Muscle layer of colon (tissue), 2 donors: ENCODE data around the gene SHISA4.
"Not testable (repeated sequence)": the region's sequence is repeated elsewhere in the genome, so short reads cannot be mapped to it uniquely, and the experiment has no call there.

Source experiments
- H3K27ac ChIP-seq: one replicate; pipeline ENCODE4 v1.7.0; 2013; ENCODE audit warnings: low read depth, mild to moderate bottlenecking, low read length, moderate library complexity
- H3K27me3 ChIP-seq, 2 donors: one replicate each; pipeline ENCODE4 v1.7.0; 2013; ENCODE audit warnings: low read length in 2 of 2, mild to moderate bottlenecking in 2 of 2; ENCODE audit not compliant: insufficient read depth in 2 of 2, control insufficient read depth in 1 of 2
- H3K36me3 ChIP-seq: one replicate; pipeline ENCODE4 v1.7.0; 2013; ENCODE audit warnings: mild to moderate bottlenecking, low read length; ENCODE audit not compliant: insufficient read depth
- H3K4me1 ChIP-seq: one replicate; pipeline ENCODE4 v1.7.0; 2013; ENCODE audit warnings: mild to moderate bottlenecking, low read length; ENCODE audit not compliant: insufficient read depth
- H3K4me3 ChIP-seq, 2 donors: one replicate each; pipeline ENCODE4 v1.7.0; 2013; ENCODE audit warnings: low read length in 2 of 2, low read depth in 1 of 2, mild to moderate bottlenecking in 1 of 2, moderate library complexity in 1 of 2
- H3K9ac ChIP-seq: one replicate; pipeline ENCODE4 v1.7.0; 2013; ENCODE audit warnings: low read length
- H3K9me3 ChIP-seq: one replicate; pipeline ENCODE4 v1.7.0; 2013; ENCODE audit warnings: mild to moderate bottlenecking, low read length
- donor health status: abdominal sarcoma.
- donor health status: Adenocarcinoma of cecum.

Gene SHISA4

DNA sequence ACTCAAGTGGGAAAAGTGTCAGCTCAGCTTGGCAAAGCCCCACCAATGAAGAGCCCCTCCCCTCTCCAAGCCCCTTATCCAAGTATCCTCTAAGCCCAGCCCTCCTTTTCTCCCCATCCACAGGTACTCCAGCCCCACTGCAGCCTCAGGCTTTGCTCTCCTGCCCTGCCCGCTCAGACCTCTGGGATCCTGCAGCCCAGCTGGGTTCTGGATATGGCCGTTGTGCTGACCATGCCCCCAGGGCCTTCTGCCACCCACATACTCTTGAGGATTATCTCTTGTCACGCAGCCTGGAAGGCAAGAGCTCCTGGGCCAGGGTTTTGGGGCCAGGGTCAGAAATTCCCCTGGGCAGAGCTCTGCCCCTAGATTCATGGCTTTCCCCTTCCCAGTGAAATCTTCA is 4.7 kb downstream of the SHISA4 start:
- no peak overlapping the region for H3K4me3 ChIP-seq

DNA sequence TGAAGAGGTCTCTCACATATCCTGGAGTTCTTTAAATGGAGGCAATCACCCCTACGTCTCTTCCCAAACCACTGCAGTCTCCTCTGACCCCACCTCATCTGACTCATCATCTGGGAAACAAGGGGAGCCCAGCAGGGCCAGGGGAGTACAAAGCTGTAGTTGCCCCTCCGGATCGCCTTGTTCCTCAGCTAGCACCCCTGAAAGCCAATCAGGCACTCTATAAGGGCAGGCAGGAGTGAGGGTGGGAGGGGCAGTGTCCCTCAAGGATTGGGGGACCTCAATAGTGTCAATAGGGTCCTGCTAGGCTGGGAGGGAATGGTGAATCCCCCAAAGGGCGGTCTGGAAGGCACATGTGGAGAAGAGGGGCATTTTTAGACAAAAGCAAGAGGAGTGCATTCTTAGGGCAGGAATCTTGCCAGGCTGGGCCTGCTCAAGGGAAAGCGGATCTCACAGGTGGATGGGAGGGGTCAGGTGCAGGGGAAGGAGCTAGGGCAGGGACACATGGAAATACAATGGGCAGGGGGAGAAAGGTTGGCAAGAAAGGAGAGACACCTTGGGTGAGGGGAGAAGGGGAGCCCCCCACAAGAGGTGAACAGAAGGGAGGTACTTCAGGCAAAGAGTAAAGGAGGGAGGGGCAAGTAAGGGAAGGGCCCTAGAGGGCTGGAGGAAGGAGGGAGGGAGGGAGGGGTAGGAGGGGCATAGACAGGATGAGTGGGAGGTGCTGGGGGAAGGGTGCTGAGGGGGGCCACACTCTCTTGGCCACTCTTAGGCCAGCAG is 5.8 kb downstream of the SHISA4 start:
- H3K4me1 ChIP-seq = peaks cover 57% of the 10 kb centered on the region
- H3K9me3 ChIP-seq = no peaks in the 10 kb centered on the region
- H3K27me3 ChIP-seq = no peaks in the 10 kb centered on the region
- peak overlapping the region; percentile 37 for H3K27ac ChIP-seq
- H3K36me3 ChIP-seq = peaks cover 25% of the 10 kb centered on the region
- no peak overlapping the region for H3K9ac ChIP-seq
- H3K4me3 ChIP-seq = no peak overlapping the region

More for the DNA sequence above, 4.7 kb downstream of the SHISA4 start:
- H3K9me3 ChIP-seq = no peaks in the 10 kb centered on the region
- peaks cover 15% of the 10 kb centered on the region for H3K36me3 ChIP-seq
- no peaks in the 10 kb centered on the region for H3K27me3 ChIP-seq
- H3K9ac ChIP-seq = no peak overlapping the region
- H3K4me1 ChIP-seq = peaks cover 52% of the 10 kb centered on the region
- no peak overlapping the region for H3K27ac ChIP-seq

DNA sequence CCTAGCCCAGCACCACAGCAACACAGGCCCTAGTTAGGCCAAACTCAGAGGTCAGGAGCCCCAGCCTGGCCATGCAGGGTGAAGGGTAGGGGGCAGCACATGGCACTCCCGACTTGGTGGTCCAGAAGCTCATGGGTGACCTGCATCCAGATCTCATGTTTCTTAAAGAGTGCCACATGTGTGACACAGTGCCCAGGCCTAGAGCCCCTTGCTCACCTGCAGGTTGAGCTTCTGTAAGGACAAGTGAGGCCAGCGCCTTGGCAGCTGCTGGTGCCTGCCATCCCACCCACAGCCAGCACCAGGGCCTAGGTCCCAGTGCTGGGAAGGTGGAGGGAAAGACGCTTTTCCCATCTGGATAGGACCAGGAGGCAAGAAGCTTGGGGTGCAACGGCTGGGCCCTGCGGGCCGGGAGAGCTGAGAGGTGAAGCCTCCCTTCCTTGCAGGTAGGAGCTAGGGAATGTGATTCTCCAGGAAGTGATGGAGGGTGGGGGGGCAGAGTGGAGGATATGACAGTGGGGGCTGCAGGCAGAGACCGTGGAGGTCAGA is 6.5 kb downstream of the SHISA4 start:
- Histone ChIP-seq H3K4me3 (no peak overlapping the region), H3K4me1 (peaks cover 59% of the 10 kb centered on the region), H3K36me3 (peaks cover 32% of the 10 kb centered on the region), H3K27me3 (no peaks in the 10 kb centered on the region), H3K9ac (no peak overlapping the region), H3K27ac (no peak overlapping the region), H3K9me3 (no peaks in the 10 kb centered on the region)

DNA sequence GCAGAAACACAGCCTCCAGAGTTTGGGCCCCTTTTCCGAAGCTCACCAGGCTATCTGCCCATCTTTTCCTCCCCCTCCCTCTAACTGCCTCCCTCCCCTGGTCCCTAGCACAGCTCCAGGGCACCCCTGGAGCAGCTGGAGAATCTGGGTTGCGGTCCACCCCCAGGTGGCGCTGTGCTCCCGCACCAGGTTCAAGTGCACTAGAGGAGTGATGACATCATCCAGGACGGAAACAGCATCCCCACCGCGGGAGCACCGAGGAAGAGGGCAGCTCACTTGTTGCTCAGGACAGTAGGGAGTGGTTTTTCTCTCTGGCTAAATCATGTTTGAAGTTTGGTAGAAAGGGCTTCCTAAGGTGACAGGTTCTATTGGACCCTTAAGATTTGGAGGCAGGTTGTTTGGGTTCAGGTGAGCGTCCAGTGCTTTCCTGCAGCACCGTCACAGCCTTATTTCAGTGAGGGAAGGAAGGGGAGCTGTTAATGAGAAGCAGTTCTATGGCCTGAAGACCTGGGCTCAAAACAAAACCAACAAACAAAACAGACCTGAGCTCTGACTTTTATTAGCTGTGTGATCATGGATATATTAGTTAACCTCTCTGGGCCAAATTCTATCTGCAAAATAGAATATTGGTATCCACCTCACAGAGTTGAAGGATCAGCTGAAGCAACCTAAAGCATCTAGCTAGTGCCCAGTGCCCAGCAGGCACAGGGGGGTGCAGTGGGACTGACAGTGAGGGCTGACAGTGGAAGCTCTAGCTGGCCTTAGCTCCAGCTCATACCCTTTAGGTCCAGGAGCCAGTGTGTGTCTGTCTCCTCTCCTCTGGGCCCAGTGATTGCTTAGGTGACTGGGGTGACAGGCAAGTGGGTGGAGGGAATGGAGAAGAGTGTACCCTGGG is 7.5 kb downstream of the SHISA4 start:
- peak overlapping the region; percentile 16 for H3K9ac ChIP-seq
- H3K27me3 ChIP-seq = no peaks in the 10 kb centered on the region
- peak overlapping the region; percentile 62 for H3K27ac ChIP-seq
- no peak overlapping the region for H3K4me3 ChIP-seq
- H3K9me3 ChIP-seq = no peaks in the 10 kb centered on the region
- H3K4me1 ChIP-seq = peaks cover 68% of the 10 kb centered on the region
- H3K36me3 ChIP-seq = peaks cover 38% of the 10 kb centered on the region

DNA sequence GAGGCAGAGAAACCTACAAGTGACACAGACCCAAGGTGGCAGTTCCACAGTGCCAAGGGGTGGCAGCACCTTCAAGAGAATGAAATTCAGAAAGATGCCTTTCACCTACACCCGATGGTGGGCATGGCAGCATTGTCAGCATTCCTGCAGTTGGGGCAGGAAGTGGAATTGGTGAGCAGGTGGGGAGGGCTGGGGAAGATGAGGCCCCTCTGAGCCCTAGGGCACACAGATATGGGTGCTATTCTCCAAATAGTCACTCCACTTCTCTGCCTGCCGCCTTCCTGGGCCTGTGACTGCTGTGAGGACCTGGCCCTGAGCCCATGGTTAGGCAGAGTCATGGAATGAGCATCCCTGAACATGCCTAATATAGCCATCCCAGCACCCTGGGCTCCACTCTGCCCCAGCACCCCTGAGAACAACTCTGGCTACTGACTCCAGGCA is 8.3 kb downstream of the SHISA4 start:
- peaks cover 69% of the 10 kb centered on the region for H3K4me1 ChIP-seq
- peak overlapping the region; percentile 68 for H3K27ac ChIP-seq
- H3K9me3 ChIP-seq = no peaks in the 10 kb centered on the region
- peaks cover 38% of the 10 kb centered on the region for H3K36me3 ChIP-seq
- H3K9ac ChIP-seq = peak overlapping the region; percentile 16
- H3K4me3 ChIP-seq = no peak overlapping the region
- H3K27me3 ChIP-seq = no peaks in the 10 kb centered on the region

DNA sequence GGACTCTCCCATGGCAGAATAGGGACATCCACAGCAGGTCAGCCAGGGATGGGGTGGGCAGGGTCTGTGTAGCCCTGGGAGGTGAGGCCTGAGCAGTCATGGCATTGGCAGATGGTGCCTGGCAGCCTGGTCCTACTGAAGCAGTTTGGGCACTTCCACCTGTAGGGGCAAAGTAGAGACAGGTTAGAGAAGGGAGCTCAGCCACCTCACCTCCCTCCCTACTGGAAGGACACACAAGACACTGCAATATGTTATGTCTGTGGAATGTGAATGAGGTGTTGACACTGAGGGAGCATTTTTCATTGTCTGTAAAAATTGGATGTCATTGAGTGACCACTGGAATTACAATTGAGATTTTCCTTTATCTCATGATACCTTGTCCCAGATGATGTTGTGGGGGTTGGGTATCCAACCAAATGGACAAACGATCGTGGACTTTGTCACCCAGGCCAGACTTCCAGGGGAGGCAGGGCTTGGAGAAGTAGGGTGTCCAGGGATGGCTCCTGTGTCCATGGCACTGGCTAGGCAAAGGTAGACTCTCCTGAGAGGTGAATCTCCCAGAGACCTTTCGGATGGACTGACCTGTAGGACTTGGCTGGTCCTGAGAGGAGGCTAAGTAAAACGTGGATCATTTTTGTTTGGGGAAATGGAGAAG is 9.7 kb downstream of the SHISA4 start:
- peak overlapping the region; percentile 71 for H3K27ac ChIP-seq

DNA sequence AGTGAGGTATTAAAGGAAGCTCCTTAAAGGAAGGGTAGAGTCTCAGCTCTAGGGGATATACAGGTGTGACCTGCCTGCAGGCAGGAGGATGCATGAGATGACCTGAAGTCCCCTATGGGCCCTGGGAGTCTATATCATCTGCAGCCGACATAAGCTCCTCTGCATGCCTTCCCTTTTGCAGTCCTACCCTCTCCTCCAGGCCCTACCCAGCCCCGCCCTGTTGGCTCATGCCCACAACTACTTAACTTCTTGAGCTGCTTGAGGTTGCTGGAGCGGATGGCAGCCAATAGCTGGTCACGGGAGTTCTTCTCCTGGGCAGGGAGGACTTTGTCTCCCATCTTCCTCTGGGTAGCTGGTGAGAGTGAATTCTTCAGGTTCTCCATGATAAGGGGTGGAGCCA is 10.3 kb downstream of the SHISA4 start:
- Histone ChIP-seq H3K27ac (peak overlapping the region; percentile 71), H3K9me3 (no peaks in the 10 kb centered on the region), H3K4me1 (peaks cover 76% of the 10 kb centered on the region)

More for the DNA sequence above, 9.7 kb downstream of the SHISA4 start:
- Histone ChIP-seq H3K9ac (no peak overlapping the region), H3K36me3 (peaks cover 38% of the 10 kb centered on the region), H3K4me1 (peaks cover 76% of the 10 kb centered on the region), H3K9me3 (no peaks in the 10 kb centered on the region), H3K4me3 (no peak overlapping the region), H3K27me3 (no peaks in the 10 kb centered on the region)

DNA sequence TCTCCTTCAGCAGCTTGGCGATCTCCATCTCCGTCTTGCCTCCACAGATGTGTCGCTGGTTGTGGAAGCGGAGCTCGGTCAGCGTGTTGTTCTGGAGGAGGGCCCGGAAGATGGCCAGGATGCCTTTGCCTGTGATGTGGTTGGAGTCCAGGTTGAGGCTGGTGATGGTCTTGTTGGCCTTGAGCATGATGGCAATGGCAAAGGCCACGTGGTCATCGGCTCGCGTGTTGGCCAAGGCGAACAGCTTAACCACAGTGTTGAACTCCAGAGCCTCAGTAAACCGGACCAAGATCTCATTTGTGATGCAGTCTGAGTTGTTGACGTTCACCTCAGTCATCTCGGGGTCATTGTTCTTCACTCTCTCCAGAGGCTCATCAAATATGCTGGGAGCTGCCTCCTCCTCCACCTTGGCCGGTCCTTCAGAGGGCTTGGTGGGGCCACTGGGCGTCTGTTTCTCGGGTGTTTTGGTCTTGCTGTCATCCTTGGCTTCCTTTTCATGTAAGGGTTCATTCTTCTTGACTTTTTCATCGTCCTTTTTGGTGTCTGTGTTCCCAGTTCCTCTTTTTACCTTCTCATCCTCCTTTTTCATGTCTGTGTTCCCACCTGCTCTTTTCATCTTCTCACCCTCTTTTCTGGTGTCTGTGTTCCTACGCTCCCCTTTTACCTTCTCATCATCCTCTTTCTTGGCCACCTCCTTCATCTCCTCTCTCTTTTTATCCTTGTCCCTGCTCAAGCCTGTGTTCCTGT is 11.2 kb downstream of the SHISA4 start:
- no peaks in the 10 kb centered on the region for H3K27me3 ChIP-seq
- H3K9ac ChIP-seq = no peak overlapping the region
- H3K27ac ChIP-seq = peak overlapping the region; percentile 71
- H3K9me3 ChIP-seq = no peaks in the 10 kb centered on the region
- H3K4me3 ChIP-seq = peak overlapping the region in 1 of 2 donors; percentile 7
- H3K4me1 ChIP-seq = peaks cover 78% of the 10 kb centered on the region
- peaks cover 38% of the 10 kb centered on the region for H3K36me3 ChIP-seq

More for the DNA sequence above, 10.3 kb downstream of the SHISA4 start:
- Histone ChIP-seq H3K9ac (no peak overlapping the region), H3K4me3 (no peak overlapping the region), H3K36me3 (peaks cover 38% of the 10 kb centered on the region), H3K27me3 (no peaks in the 10 kb centered on the region)

DNA sequence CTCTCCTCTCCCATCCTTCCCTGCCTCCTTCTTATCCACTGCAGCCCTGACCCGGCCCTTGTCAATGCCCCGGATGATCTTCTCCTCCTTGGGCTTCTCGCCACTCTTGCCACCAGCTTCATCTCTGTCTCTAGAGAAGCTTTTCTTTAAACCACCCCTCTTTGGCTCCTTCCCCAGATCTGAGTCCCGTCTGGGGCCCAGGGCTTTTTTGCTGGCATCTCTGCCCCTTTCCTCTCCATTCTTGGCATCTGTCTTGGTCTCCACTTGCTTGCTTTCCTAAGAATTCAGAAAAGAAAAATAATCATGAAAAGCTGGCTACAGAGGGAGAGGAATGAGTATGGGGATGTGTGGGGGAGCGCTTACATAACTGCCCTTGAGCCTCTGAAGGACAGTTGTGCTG is 11.8 kb downstream of the SHISA4 start:
- Histone ChIP-seq H3K9me3 (no peaks in the 10 kb centered on the region), H3K27ac (peak overlapping the region; percentile 71), H3K9ac (no peak overlapping the region), H3K27me3 (no peaks in the 10 kb centered on the region), H3K4me3 (no peak overlapping the region), H3K36me3 (peaks cover 38% of the 10 kb centered on the region), H3K4me1 (peaks cover 85% of the 10 kb centered on the region)

DNA sequence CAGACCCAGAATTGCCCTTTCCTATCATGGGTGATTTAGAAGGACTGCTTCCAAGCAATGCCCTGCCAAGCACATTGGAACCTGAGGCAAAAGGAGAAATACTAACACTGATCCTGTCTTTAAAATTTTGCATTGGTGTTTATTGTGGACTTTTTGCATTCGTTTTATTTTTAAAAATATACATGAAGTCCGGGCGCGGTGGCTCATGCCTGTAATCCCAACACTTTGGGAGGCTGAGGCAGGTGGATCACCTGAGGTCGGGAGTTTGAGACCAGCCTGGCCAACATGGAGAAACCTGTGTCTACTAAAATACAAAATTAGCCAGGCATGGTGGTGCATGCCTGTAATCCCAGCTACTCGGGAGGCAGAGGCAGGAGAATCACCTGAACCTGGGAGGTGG is 12.3 kb downstream of the SHISA4 start:
- Histone ChIP-seq H3K4me1 (peaks cover 89% of the 10 kb centered on the region), H3K36me3 (peaks cover 38% of the 10 kb centered on the region), H3K27ac (peak overlapping the region; percentile 71)
- H3K27me3 ChIP-seq, H3K9ac ChIP-seq, H3K9me3 ChIP-seq, H3K4me3 ChIP-seq: not testable (repeated sequence)
